Sigmoid colon (tissue), 4 donors: ENCODE measurements around the gene MMP20.

Source experiments
- EP300 ChIP-seq, 4 donors: sonication (generic); formaldehyde crosslinking; IDR thresholded peaks; one replicate each; pipeline ENCODE4 v1.6.1; 2017; ENCODE audit warnings: antibody characterized with exemption in 4 of 4
- POLR2A ChIP-seq, 2 donors: fragments of 450-650 bp; IDR thresholded peaks; one replicate each; pipeline ENCODE4 v1.6.1; 2016; ENCODE audit warnings: antibody characterized with exemption in 2 of 2, mild to moderate bottlenecking in 2 of 2, moderate library complexity in 2 of 2

DNA sequence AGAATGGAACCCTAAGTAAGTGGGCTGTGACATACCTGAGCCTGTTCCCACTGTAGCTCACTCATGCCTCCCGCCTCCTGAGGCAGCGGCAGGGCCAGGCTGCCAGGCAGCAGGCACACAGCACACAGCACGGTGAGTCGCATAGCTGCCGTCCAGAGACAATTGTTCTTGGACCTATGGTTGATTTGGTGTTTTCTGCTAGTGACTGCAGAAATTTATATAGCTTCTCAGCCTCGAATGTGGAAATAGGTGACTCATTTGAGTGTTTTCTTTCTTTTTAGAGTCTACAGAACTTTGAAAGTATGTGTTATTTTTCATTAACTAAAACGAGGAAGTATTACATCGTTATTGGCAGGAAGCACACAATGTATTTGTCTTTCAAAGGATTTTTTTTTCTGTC, 94.6 kb downstream of the MMP20 start, which contains the start of gene MMP7:
- TF ChIP-seq POLR2A (IDR thresholded peaks at IDR 0.05) (no peak), EP300 (IDR thresholded peaks at IDR 0.05) (no peak)
